Measurements from ENCODE around the gene SLC16A1.
"Not testable (repeated sequence)": the region's sequence is repeated elsewhere in the genome, so short reads cannot be mapped to it uniquely, and the experiment has no call there.

SLC16A1 gene

DNA sequence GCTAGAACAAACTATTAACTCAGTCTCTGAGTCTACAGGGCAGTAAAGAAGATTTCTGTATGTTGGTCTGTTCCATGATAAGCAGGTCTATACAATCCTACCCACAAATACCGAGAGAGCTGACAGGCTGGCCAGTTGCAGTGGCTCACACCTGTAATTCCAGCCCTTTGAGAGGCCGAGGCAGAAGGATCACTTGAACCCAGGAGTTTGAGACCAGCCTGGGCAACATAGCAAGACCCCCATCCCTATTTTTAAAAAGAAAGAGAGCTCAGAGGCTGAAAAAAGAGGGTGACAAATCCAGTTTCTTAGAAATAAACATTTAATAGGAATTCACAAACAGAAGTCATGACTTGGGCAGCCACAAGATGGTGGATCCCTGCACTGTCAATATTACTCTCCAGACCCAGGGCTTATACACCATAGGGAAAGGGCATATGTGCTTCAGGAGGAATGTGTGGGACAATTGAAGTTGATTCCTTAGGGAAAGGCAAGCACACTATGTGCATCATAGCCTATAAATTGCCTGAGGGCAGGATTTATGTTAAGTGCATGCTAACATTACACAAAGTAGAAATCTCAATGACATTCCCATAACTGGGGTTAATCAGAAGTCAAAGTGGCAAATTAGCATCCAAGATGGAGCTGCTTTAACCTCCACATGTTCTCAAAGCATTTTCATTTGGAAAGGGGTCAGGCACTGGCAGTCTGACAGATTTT is 66.8 kb downstream of the SLC16A1 start:
- no peak overlapping the region for H3K4me3 ChIP-seq (ENCODE audit: low read depth, low read length)
- in situ Hi-C loops (cut with HindIII; ENCODE audit: low sequenced_read_pairs) = no loop called here
- no peak for DNase-seq (ENCODE audit: low read depth)
- TF ChIP-seq, protein P1, sequence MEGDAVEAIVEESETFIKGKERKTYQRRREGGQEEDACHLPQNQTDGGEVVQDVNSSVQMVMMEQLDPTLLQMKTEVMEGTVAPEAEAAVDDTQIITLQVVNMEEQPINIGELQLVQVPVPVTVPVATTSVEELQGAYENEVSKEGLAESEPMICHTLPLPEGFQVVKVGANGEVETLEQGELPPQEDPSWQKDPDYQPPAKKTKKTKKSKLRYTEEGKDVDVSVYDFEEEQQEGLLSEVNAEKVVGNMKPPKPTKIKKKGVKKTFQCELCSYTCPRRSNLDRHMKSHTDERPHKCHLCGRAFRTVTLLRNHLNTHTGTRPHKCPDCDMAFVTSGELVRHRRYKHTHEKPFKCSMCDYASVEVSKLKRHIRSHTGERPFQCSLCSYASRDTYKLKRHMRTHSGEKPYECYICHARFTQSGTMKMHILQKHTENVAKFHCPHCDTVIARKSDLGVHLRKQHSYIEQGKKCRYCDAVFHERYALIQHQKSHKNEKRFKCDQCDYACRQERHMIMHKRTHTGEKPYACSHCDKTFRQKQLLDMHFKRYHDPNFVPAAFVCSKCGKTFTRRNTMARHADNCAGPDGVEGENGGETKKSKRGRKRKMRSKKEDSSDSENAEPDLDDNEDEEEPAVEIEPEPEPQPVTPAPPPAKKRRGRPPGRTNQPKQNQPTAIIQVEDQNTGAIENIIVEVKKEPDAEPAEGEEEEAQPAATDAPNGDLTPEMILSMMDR (IDR thresholded peaks at IDR 0.05; ENCODE audit: low read depth, low read length, missing control alignments) = no peak

DNA sequence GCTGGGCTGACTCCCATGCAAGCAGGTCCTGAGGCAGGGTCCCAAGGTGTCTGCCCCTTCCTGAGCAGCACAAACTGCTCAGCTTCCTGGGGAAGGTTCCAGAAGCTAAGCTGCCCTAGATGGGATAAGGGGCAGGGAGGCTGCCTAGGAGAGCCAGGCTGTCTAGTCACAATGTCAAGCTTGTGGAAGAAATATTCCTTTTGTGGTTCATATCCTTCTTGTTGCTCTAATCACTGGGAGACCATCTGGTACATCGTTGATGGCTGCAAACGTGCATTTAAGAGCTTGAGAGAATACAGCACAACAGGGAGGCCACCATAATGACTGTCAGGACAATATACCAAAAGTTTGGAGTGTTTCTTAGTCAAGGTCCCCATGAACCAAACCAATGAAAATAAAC is 67.4 kb downstream of the SLC16A1 start:
- no peak overlapping the region for H3K4me3 ChIP-seq (ENCODE audit: low read depth, low read length)
- in situ Hi-C loops (cut with HindIII; ENCODE audit: low sequenced_read_pairs) = no loop called here
- TF ChIP-seq, protein P1 (IDR thresholded peaks at IDR 0.05; ENCODE audit: low read depth, low read length, missing control alignments) = no peak
- no peak for DNase-seq (ENCODE audit: low read depth)

DNA sequence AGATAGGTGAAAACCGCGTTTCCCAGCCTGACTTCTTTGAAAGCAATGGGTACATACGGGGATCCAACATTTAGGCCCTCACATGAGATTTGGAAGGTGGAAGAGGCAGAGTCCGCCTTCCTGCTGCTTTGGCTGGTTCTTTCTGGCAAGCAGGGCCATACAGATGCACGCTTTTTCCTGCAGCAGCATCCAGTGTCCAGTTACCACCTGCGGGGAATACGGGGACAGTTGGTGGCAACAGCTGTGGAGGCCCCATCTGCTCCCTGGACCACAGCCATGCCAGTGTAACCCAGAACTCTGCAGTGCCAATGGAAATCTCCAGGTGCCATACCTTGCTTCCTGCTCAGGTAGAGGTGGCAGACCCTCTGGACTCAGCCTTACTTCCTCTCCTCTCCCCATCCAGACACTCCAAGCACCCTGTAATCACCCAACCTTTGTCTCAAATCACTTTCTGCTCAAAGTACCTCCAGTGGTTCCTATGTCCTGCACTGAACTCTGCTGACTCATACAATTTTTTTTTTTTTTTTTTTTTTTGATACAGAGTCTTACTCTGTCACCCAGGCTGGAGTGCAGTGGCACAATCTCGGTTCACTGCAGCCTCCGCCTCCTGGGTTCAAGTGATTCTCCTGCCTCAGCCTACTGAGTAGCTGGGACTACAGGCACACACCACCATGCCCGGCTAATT is 68.3 kb downstream of the SLC16A1 start:
- in situ Hi-C loops (cut with HindIII; ENCODE audit: low sequenced_read_pairs) = no loop called here
- H3K4me3 ChIP-seq (ENCODE audit: low read depth, low read length) = no peak overlapping the region
- no peak for DNase-seq (ENCODE audit: low read depth)
- TF ChIP-seq, protein P1 (IDR thresholded peaks at IDR 0.05; ENCODE audit: low read depth, low read length, missing control alignments) = no peak

DNA sequence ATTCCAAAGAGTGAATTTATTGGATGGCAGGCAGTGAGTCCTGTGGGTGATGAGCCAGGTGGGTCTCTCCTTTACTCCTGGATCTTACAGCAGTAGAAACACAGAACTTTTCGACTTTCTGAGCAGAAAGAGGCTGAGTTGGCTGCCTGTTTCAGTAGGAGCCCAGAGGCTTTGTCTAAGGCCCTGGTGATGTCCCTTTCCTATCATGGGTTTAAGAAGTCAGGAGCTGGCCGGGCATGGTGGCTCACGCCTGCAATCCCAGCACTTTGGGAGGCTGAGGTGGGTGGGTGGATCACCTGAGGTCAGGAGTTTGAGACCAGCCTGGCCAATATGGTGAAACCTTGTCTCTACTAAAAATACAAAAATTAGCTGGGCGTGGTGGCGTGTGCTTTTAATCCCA is 71.0 kb downstream of the SLC16A1 start:
- in situ Hi-C loops (cut with HindIII; ENCODE audit: low sequenced_read_pairs); H3K4me3 ChIP-seq (ENCODE audit: low read depth, low read length): not testable (repeated sequence)

DNA sequence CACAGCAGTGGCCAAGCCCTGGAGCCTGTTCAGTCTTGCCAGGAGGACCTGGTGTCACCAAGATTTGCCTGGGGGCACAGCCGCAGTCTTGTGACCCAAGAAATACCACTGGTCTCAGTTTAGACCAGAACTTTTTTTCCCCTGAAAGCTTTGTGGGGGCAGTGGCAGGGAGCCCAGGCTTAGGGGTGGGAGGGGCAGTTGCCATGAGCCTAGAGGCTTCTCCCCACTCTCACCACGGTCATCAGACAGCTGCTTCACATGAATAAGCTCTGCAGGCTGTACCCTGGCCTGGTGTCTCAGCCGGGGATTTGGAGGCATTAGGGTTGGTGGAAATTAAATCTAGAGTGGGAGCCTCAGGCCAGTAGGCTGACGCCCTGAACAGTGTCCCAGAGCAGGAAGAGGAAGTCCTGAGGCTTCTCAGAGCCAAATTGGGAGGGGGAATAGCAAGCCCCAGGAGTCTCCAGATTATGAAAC is 73.7 kb downstream of the SLC16A1 start:
- in situ Hi-C loops (cut with HindIII; ENCODE audit: low sequenced_read_pairs) = no loop called here
- H3K4me3 ChIP-seq (ENCODE audit: low read depth, low read length) = no peak overlapping the region
- TF ChIP-seq, protein P1 (IDR thresholded peaks at IDR 0.05; ENCODE audit: low read depth, low read length, missing control alignments) = no peak
- no peak for DNase-seq (ENCODE audit: low read depth)

More for the DNA sequence above, 71.0 kb downstream of the SLC16A1 start:
- DNase-seq (ENCODE audit: low read depth) = not testable (repeated sequence)

DNA sequence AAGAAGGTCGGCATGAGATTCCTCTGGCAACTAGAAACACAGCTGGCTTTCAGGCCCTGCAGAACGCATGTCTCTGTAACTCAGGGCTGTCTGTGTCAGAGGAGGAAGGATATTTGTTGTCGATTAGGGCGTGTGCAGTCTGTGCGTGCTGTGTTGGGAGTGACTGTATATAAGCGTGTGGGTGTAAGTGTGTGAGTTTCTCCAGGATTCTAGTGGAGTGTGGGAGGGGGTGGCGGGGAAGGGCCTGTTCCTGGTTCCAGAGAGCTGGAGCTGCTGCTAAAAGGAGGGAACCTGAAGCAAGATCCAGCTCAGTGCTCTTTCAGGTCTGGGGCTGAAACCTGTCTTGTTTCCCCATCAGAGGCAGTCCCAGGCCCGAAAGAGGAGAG is 74.3 kb downstream of the SLC16A1 start:
- no peak for DNase-seq (ENCODE audit: low read depth)
- in situ Hi-C loops (cut with HindIII; ENCODE audit: low sequenced_read_pairs) = no loop called here
- TF ChIP-seq, protein P1 (IDR thresholded peaks at IDR 0.05; ENCODE audit: low read depth, low read length, missing control alignments) = no peak
- no peak overlapping the region for H3K4me3 ChIP-seq (ENCODE audit: low read depth, low read length)

DNA sequence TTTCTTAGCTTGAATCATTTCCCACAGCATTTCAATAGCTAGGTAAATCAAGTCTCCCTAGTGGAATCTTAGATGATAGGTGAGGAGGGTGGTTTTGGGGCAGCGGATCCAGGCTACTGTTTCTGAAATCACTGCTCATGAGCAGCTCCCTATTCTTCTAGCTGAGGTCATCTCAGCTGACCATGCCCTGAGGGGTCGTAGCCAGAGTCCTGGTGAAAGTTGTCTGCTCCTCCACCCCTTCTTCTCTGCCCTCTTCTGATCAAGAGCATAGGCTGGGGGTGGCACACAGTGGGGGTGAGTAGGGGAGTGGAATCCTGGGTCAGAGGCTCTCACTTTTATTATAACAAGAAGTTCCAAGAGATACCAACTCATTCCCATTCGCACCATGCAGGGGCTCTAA is 76.2 kb downstream of the SLC16A1 start:
- in situ Hi-C loops (cut with HindIII; ENCODE audit: low sequenced_read_pairs) = no loop called here
- H3K4me3 ChIP-seq (ENCODE audit: low read depth, low read length) = no peak overlapping the region
- TF ChIP-seq, protein P1 (IDR thresholded peaks at IDR 0.05; ENCODE audit: low read depth, low read length, missing control alignments) = no peak
- no peak for DNase-seq (ENCODE audit: low read depth)

Measured in astrocyte of the cerebellum (primary cell).